Stimulated activated CD8-positive, alpha-beta memory T cell treated with anti-CD3 and anti-CD28 coated beads, Interleukin-7, amount 100 ng/mL, for 24 hours (primary cell): ENCODE measurements around the gene EMILIN3.

Experiments
- DNase-seq: peaks from one replicate; pipeline ENCODE4 v3.0.0-alpha.2; 2020; ENCODE audit warnings: low read depth

The EMILIN3 gene

DNA sequence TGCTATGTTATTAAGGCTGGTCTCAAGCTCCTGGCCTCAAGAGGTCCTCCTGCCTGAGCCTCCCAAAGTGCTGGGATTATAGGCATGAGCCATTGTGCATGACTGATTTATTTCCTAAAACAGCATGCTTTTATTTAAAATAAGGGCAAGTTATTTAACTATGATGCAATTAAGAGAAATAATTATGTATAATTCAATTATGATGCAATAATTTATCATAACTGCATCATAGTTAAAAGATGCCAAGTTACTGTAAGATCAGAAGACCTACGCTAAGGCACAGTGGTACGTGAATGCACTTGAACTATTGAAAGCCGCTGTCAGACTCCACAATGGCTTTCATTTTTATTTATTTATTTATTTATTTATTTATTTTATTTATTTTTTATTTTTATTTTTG is 24.3 kb upstream of the EMILIN3 start:
- no peak for DNase-seq

GRCh38 chr20:41387444-41387851 is 20.8 kb upstream of the EMILIN3 start:
- DNase-seq, result no peak

- DNase-seq, result no peak
These were observed 20.1 kb upstream of the EMILIN3 start for GRCh38 chr20:41386502-41387427.

DNA sequence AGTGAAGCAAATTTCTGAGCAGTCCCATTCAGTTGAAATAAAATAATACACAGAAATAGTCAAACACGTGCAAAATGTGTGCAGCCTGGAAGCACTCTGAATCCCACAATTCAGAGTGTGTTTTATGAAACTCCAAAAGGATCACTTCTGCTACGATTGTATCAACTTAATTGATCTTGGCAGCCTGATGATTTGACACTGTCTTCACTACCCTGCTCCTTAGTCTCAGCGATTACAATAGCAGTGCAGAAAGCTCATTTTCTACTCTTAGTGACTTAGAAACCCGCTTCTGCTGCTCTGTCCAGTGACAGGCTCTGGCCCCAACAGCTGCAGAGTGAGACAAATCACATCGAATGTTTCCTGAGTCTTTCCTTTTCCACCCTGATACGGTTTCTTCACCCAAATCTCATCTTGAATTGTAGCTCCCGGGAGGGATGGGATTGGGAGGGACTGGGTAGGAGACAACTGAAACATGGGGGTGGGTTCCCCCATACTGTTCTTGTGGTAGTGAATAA is 16.2 kb upstream of the EMILIN3 start:
- no peak for DNase-seq

DNA sequence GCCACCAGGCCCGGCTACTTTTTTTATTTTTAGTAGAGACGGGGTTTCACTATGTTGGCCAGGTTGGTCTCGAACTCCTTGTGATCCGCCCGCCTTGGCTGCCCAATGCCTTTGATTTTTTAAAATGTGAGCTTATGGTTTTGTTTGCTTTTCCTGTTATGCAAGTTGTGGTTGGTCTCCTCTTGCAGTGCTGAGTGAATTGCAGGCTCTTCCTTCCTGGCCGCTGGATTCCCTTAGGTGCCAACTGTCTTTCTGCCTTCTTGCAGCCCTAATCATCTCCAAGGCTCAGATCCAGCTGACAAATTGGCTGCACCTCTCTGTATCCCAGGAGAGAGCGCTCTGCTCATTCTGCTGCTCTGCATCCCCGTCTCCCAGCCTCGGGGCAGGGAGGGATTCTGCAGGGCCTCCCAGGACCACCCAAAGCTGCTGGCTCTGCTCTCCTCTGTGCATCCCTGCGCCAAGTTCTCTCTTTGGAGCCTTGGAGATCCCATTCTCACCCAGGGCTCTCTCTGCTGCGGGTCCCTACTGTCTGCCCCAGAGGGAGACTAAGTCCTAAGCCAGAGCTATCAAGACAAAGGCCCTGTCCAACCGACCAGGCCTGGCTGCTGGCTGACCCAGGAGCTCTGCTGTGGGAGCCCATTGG is 14.1 kb upstream of the EMILIN3 start:
- no peak for DNase-seq

- DNase-seq, result no peak
These were observed 12.9 kb upstream of the EMILIN3 start for GRCh38 chr20:41379551-41379950.

- no peak for DNase-seq
These were observed 10.7 kb upstream of the EMILIN3 start for GRCh38 chr20:41377275-41377674.

GRCh38 chr20:41376349-41376748 is 9.7 kb upstream of the EMILIN3 start:
- DNase-seq, result no peak

GRCh38 chr20:41375846-41376245 is 9.2 kb upstream of the EMILIN3 start:
- DNase-seq, result no peak

DNA sequence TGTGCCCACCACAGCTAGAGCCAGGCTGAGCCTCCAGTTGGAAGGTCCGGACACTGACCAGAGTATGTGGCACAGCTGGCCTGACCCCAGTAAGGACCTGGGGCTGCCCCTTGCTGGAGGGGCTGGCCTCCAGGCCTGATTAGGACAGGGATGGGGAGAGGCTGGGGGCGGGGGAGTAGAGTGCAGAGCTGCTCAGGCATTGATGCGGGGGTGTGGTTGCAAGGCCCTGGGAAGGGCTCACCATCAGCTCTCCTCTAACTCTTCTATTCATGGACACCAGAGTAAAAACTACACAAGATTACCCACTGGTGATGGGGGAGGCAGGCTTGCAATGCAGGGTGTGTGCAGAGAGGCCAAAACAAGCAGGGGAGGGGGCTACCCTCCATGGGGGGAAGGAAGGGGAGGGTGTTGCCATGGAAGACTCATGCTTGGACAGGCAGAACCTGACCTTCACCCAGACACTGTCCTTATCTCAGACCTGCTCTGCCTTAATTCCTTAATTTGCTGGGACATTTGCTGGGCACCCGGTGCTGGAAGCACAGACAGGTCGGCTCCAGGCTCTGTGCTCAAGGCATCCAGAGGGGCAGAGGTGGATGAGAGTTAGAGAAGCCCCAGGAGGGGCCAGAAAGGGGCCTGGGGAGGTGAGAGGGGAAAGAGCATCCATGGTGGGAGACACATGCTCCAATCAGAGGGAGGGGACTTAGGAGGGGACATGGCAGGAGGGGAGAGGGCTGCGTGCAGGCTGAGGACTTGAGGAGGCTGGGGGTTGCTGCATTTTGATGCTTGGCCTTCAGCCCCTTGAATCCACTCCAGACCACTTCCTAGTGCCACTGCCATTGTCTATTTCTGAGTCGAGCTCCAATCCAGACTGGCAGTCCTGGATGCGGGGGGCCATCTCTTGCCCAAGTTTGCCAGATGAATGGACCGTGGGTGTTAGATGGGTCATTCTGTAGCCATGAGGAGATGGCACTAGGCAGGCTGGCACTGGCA is 7.6 kb upstream of the EMILIN3 start:
- DNase-seq, result no peak

DNA sequence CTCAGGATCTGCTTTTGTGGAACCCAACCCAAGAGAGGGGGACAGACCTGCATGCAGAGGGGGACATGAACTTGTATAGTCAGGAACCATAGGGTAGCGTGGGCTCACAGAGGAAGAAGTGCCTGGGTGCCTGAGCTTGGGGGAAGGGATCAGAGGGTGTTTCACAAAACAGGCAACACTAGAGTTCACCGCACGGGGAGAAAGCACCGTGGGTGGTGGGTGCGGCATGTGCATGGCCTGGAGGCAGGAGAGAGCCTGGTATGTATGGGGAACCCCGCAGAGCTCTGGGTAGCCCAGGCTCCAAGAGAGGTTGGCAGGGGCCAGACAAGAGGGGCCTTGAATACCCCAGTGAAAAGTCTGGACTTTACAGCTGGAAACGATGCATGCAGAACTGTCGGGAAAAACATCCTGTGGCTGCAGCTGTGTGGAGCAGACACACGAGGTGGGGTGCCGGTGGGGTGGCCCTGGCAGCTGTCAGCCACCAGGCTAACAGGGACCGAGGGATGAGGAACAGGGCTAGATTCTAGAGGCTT is 6.7 kb upstream of the EMILIN3 start:
- DNase-seq, result no peak

DNA sequence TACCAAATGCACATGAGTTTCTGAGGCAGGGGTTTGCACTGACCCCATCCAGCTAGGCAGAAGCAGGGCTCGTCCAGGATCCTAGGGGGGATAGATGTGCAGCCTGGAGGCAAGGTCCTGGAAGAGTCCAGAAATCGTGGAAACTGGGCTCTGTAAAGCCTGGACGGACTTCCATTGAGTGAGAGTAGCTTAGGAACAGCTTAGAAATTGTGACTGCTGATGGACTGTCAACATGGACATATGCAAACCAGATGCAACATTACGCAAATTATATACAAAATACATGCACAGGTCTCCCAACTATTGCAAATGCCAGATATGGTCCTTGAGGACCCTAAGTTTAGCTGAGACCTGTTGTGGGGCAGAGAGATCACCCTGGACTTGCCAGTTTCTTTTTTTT is 4.8 kb upstream of the EMILIN3 start:
- no peak for DNase-seq

- no peak for DNase-seq
These were observed 3.6 kb upstream of the EMILIN3 start for GRCh38 chr20:41370176-41370575.

- no peak for DNase-seq
These were observed 3.1 kb upstream of the EMILIN3 start for GRCh38 chr20:41369673-41370072.

GRCh38 chr20:41367956-41368355 is 1.3 kb upstream of the EMILIN3 start:
- no peak for DNase-seq

- no peak for DNase-seq
These were observed 726 bp upstream of the EMILIN3 start for GRCh38 chr20:41367393-41367695.

DNA sequence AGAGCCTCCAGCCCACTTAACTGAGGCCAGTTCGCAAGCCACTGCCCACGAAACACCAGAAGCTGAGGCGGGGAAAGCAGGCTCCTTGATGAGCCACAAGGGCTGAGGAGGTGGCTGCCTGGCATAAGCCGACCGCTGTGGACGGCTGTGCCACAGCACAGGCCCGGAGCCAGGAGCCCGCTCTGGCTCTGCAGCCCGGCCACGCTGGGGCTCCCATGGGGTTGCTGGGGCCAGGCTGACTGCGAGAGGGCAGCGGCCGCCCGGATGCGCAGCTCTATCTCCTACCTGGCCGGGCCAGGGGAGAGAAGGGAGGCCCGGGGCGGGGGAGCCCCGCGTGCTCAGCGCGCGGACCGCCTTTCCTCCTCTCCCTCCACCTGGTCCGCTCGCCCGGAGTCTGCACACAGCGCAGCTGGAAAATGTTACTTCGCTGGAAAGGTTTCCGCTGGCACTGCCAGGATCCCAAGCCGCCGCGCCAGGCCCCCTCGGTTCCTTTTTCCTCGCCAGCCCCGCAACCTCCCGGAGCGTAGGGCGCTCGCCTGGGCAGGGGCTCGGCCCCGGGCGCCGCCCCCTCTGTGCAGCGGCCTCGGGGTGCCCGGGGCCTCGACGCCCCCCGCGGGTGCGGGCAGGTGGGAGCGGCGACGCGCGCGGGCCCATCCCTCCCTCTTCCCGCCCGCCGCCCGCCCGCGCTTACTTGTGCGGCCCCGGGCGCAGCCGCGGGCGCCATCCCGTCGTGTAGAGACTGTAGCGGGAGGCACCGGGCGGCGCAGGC is 657 bp downstream of the EMILIN3 start:
- no peak for DNase-seq

- no peak for DNase-seq
These were observed 1.5 kb downstream of the EMILIN3 start for GRCh38 chr20:41364967-41365765.

GRCh38 chr20:41364236-41364855 is 2.3 kb downstream of the EMILIN3 start:
- no peak for DNase-seq

GRCh38 chr20:41363601-41364000 is 3.0 kb downstream of the EMILIN3 start:
- DNase-seq, result no peak
